Measurements from ENCODE around the gene DNM3.

The DNM3 gene

GRCh38 chr1:172252321-172252720 is 411.0 kb downstream of the DNM3 start:
- TF ChIP-seq CTCF (IDR thresholded peaks at IDR 0.05): no peak
- H3K27ac ChIP-seq: no peak overlapping the region
- no peak overlapping the region for H3K4me3 ChIP-seq (ENCODE audit: low read depth in 1 of 2, low read length in 1 of 2)
- no peaks in the 10 kb centered on the region for H3K36me3 ChIP-seq
- H3K4me1 ChIP-seq (ENCODE audit: control insufficient read depth in 1 of 2, insufficient read depth in 1 of 2, low read depth in 1 of 2, low read length in 1 of 2): no peaks in the 10 kb centered on the region
- no peaks in the 10 kb centered on the region for H3K9me3 ChIP-seq
- H3K27me3 ChIP-seq: no peaks in the 10 kb centered on the region

GRCh38 chr1:172252958-172253357 is 411.7 kb downstream of the DNM3 start:
- Histone ChIP-seq H3K4me1 (ENCODE audit: control insufficient read depth in 1 of 2, insufficient read depth in 1 of 2, low read depth in 1 of 2, low read length in 1 of 2) (no peaks in the 10 kb centered on the region), H3K36me3 (no peaks in the 10 kb centered on the region), H3K27me3 (no peaks in the 10 kb centered on the region), H3K4me3 (ENCODE audit: low read depth in 1 of 2, low read length in 1 of 2) (no peak overlapping the region), H3K27ac (no peak overlapping the region), H3K9me3 (no peaks in the 10 kb centered on the region)
- TF ChIP-seq CTCF (IDR thresholded peaks at IDR 0.05): no peak

GRCh38 chr1:172254521-172255222 is 413.4 kb downstream of the DNM3 start:
- no peak overlapping the region for H3K4me3 ChIP-seq (ENCODE audit: low read depth in 1 of 2, low read length in 1 of 2)
- H3K27me3 ChIP-seq: no peaks in the 10 kb centered on the region
- no peaks in the 10 kb centered on the region for H3K4me1 ChIP-seq (ENCODE audit: control insufficient read depth in 1 of 2, insufficient read depth in 1 of 2, low read depth in 1 of 2, low read length in 1 of 2)
- H3K36me3 ChIP-seq: no peaks in the 10 kb centered on the region
- TF ChIP-seq CTCF (IDR thresholded peaks at IDR 0.05): no peak
- no peaks in the 10 kb centered on the region for H3K9me3 ChIP-seq
- H3K27ac ChIP-seq: no peak overlapping the region

- Histone ChIP-seq H3K9me3 (no peaks in the 10 kb centered on the region), H3K4me3 (ENCODE audit: low read depth in 1 of 2, low read length in 1 of 2) (no peak overlapping the region), H3K36me3 (no peaks in the 10 kb centered on the region), H3K27ac (no peak overlapping the region), H3K4me1 (ENCODE audit: control insufficient read depth in 1 of 2, insufficient read depth in 1 of 2, low read depth in 1 of 2, low read length in 1 of 2) (no peaks in the 10 kb centered on the region), H3K27me3 (no peaks in the 10 kb centered on the region)
- TF ChIP-seq CTCF (IDR thresholded peaks at IDR 0.05): no peak
These were observed 413.9 kb downstream of the DNM3 start for GRCh38 chr1:172255223-172255560.

GRCh38 chr1:172265905-172266304 is 424.6 kb downstream of the DNM3 start:
- H3K9me3 ChIP-seq: no peaks in the 10 kb centered on the region
- H3K4me1 ChIP-seq (ENCODE audit: control insufficient read depth in 1 of 2, insufficient read depth in 1 of 2, low read depth in 1 of 2, low read length in 1 of 2): no peaks in the 10 kb centered on the region
- no peaks in the 10 kb centered on the region for H3K27me3 ChIP-seq
- no peaks in the 10 kb centered on the region for H3K36me3 ChIP-seq
- H3K27ac ChIP-seq: no peak overlapping the region
- no peak overlapping the region for H3K4me3 ChIP-seq (ENCODE audit: low read depth in 1 of 2, low read length in 1 of 2)
- TF ChIP-seq CTCF (IDR thresholded peaks at IDR 0.05): no peak

Data from neutrophil (primary cell).